Activated T-cell treated with anti-CD3 and anti-CD28 coated beads for 4 hours (primary cell): ENCODE measurements around the gene SHLD2.
"Not testable (repeated sequence)": the region's sequence is repeated elsewhere in the genome, so short reads cannot be mapped to it uniquely, and the experiment has no call there.

ENCODE experiments used
- DNase-seq: peaks from one replicate; pipeline ENCODE4 v3.0.0-alpha.2; 2020

Gene SHLD2

GRCh38 chr10:87149020-87149609, 54.1 kb downstream of the SHLD2 start:
- DNase-seq = not testable (repeated sequence)

GRCh38 chr10:87151516-87151915, 56.5 kb downstream of the SHLD2 start:
- not testable (repeated sequence) for DNase-seq

- not testable (repeated sequence) for DNase-seq
These were observed 61.8 kb downstream of the SHLD2 start for GRCh38 chr10:87156841-87157240.

- DNase-seq = not testable (repeated sequence)
These were observed 62.8 kb downstream of the SHLD2 start for GRCh38 chr10:87157821-87158220.

- not testable (repeated sequence) for DNase-seq
These were observed 67.8 kb downstream of the SHLD2 start for GRCh38 chr10:87162703-87163293.

GRCh38 chr10:87163414-87163813, 68.4 kb downstream of the SHLD2 start:
- DNase-seq = not testable (repeated sequence)

GRCh38 chr10:87169857-87170256, 74.9 kb downstream of the SHLD2 start:
- not testable (repeated sequence) for DNase-seq

- not testable (repeated sequence) for DNase-seq
These were observed 75.7 kb downstream of the SHLD2 start for GRCh38 chr10:87170705-87171104.

- DNase-seq = not testable (repeated sequence)
These were observed 76.7 kb downstream of the SHLD2 start for GRCh38 chr10:87171670-87172069.

GRCh38 chr10:87172178-87172577, 77.2 kb downstream of the SHLD2 start:
- not testable (repeated sequence) for DNase-seq

GRCh38 chr10:87177587-87177986, 82.6 kb downstream of the SHLD2 start:
- DNase-seq = not testable (repeated sequence)

GRCh38 chr10:87184421-87184820, 89.4 kb downstream of the SHLD2 start:
- DNase-seq = not testable (repeated sequence)

GRCh38 chr10:87186016-87186415, 91.0 kb downstream of the SHLD2 start:
- not testable (repeated sequence) for DNase-seq

GRCh38 chr10:87187573-87187972, 92.6 kb downstream of the SHLD2 start:
- DNase-seq = not testable (repeated sequence)

- DNase-seq = not testable (repeated sequence)
These were observed 96.8 kb downstream of the SHLD2 start for GRCh38 chr10:87191841-87192240.

- DNase-seq = peak; percentile 4
These were observed 105.9 kb downstream of the SHLD2 start for GRCh38 chr10:87200924-87201323.

- not testable (repeated sequence) for DNase-seq
These were observed 109.8 kb downstream of the SHLD2 start for GRCh38 chr10:87204801-87205200.

- not testable (repeated sequence) for DNase-seq
These were observed 111.9 kb downstream of the SHLD2 start for GRCh38 chr10:87206922-87207321.

- DNase-seq = not testable (repeated sequence)
These were observed 115.3 kb downstream of the SHLD2 start for GRCh38 chr10:87210309-87210708.

GRCh38 chr10:87211848-87212247, 116.8 kb downstream of the SHLD2 start:
- DNase-seq = not testable (repeated sequence)

GRCh38 chr10:87213150-87213765, 118.3 kb downstream of the SHLD2 start:
- not testable (repeated sequence) for DNase-seq

GRCh38 chr10:87213806-87214205, 118.8 kb downstream of the SHLD2 start:
- not testable (repeated sequence) for DNase-seq

- DNase-seq = not testable (repeated sequence)
These were observed 121.1 kb downstream of the SHLD2 start for GRCh38 chr10:87216120-87216519.

- not testable (repeated sequence) for DNase-seq
These were observed 124.4 kb downstream of the SHLD2 start for GRCh38 chr10:87219370-87219769.
